GM18907 (cell line): ENCODE data around the gene BOLA3.
"Not testable (repeated sequence)": the region's sequence is repeated elsewhere in the genome, so short reads cannot be mapped to it uniquely, and the experiment has no call there.

Experiments
- ATAC-seq: cut with Tn5 transposase; IDR thresholded peaks from one replicate; pipeline ENCODE4 v1.9.1; 2021; ENCODE audit warnings: mild to moderate bottlenecking, moderate library complexity; ENCODE audit not compliant: unreplicated experiment

Gene BOLA3

DNA sequence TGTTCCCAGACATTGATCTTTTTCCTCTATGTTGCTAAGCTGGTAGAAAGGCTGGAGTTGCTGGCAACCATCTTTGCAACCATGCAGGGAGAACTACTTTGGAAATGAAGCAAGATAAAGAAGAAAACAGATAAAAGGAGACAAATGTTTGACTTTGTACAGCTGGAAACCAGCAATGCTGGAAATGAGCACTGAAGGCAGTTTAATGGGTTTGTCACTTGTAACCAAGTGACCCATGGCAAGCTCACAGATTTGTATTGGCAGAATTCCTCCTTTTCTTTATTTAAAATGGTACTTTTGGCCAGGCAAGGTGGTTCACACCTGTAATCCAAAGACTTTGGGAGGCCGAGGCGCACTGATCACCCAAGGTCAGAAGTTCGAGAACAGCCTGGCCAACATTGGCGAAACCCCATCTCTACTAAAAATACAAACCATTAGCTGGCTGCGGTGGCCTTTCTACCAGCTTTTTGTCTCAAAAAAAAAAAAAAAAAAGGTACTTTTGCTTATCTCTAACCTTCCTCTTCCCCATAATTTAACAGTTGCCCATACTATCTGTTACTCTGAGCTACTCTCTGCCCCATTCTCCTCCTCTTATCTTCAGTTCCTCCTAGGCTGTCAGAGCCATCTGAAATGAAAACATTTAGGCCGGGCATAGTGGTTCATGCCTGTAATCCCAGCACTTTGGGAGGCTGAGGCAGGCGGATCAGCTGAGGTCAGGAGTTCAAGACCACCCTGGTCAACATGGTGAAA lies 2.0 kb upstream of the BOLA3 start:
- ATAC-seq = no peak

DNA sequence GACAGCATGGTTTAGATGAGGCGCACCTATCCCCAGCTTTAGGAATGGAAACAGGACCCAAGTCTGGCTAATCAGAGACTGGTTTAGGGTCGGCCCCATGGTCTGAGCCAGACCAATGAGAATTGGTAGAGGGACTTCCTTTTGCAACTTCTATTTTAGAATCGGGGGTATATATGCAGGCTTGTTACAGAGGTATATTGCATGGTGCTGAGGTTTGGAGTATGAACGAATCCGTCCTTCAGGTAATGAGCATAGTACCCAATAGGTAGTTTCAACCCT lies 1.5 kb upstream of the BOLA3 start:
- no peak for ATAC-seq

DNA sequence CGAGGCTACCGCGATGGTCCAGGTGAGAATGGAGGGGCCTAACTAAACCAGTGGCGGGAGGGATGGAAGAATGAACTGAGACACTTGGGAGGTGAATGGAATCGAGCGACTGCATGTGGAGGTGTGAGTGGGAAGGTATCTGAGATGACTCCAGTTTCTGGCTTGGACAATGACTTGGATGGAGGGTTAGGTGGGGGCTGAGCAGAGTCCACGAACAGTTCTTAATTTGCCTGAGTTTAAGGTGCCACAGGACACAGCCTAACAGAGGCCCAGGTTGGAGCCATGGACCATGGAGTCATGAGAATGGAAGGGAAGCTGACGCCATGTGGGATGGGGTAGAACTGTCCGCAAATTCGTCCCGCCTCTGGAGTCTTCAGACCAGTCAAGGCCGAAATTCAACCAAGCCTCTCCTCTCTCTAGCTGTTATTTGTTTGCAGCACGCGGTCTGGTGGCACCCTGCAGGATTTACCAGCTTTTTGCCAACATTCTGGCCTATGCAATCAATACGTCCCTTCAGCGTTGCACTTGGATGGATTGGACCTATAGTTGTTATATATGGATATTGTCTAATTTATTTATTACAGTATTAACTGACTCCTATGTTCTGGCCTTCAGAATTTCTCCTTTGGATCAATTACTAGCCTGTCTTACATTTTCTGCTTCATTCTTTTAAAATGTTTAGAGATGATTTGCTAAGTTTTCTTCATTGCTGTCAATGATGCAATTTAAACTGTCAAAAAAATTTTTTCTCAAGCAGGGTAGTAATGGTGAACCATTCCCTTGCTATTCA lies 940 bp upstream of the BOLA3 start:
- ATAC-seq = no peak

DNA sequence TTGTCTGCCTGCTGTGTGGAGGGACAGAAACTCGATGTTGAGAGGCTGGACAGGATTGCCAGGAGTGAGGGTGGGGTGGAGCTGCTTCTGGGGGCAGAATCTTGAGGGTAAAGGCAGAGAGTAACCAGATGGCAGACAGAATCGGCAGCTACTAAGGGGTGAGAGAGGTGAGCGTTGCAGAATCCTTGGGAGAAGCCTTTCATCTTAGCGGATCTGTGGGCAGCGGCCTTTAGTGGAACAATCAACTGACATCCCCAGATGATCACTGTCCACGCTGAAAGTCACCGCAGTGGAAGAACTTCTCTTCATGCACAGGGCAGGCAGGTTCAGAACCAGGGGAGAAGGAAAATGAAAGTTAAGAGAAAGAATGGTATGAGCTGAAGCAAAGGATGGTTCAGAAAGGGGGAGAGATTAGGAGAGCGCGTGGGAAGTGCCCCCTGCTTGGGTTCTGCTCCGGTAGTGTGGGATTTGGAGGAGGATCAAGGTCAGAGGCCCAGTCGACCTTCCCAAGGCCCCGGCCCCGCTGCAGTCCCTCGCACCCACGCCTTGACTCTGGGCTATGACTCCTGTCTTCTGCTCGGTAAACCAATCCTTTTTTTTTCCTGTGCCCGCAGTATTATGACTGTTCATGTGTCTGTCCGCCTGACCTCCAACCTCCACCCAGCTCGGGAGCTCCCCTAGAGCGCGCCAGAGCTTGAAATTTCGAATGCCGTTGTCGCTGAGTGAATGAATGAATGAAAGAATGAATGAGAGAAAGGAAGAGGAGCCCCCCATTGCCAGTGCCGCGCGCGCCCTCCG lies 584 bp downstream of the BOLA3 start:
- ATAC-seq = peak; percentile 39

DNA sequence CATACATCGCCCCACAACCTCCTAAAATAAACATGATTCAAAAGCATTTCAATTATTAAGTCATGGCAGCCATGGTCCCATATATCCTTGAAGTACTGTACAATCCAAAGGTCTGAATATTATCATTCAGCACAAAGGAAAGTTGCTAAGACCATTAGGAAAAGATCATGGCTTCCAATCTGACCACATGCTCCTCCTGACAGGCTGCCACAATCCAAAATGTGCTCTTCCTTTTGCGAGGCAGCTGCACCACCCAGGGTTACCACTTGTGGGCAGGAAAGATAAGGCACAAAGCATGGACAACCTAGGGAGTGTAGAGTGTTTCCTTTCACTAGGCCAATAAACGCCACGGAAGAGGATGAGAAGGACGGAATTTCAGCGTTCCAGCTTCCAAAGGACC lies 5.4 kb downstream of the BOLA3 start:
- ATAC-seq = no peak

DNA sequence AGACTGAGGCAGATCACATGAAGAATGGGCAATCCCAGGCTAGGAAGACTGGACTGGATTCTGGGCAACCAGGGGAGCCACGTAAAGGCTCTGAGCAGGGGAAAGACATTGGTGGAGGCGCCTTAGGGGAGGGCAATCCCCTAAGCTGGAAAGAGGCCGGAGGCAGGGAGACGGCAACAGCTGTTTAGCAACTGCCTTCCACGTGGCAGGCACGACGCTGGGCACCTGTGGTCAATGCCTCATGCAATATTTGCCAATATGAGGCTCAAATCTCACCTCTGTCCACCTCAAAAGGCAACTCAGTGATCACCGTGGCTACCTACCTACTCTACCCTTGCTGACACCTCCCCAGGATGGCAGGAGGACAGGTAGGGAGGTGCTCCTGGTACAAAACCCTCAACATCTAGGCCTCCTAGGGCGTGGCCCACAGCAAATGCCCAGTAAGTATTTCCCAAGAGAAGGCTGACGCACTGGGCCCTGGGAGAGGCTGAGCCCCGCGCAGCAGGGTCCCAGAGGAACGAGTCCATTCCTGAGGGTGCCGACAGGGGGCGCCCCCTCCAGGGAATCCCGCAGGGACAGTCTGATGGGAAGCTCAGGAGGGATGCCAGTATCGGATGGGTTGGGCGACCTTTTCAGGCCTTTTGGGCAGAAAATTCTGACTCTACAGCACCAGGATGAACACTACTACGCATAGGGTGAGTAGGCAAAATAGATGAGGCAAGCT lies 8.9 kb downstream of the BOLA3 start:
- ATAC-seq = no peak

DNA sequence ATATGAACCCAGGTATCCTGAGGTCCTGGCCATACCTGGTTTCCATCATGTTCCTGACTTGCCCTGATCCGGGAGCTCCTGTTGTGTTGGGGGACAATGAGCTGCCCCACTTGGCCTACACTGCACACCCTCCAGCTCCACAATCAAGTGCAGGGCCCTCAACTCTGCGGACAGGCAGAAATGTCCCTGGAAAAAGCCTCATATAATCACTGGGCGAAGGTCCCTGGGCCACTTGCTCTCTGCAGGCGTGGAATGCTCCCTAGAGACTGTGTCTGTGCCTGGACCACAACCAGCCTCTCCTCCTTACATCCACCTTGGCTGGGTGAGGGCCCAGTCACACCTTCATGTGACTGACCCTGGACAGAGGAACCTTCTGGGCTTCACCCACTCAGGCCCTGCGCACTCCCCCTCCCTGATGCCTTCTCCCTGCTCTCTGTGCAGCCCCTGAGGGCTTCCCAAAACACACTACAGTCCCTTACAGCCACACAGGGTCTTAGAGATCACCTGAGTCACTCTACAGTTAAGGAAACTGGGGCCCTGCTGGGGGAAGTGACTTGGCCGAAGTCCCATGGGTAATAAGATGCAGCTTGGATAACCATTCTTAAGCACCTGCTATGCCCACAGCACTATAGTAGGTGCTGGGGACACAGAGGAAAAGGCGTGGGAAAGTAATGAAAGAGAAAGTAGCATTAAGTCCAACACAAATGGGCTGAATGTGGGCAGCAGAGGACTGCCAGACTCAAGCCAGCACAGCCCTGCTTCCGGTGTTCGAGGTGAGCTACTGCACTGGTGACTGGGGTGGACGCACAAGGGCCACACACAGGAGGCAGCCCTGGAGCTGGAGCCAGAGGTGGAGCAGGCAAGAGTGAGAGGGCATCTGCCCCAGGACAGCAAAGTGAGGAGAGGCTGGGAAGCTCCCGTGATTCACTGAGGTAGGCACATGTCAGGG lies 9.8 kb downstream of the BOLA3 start:
- ATAC-seq = no peak

DNA sequence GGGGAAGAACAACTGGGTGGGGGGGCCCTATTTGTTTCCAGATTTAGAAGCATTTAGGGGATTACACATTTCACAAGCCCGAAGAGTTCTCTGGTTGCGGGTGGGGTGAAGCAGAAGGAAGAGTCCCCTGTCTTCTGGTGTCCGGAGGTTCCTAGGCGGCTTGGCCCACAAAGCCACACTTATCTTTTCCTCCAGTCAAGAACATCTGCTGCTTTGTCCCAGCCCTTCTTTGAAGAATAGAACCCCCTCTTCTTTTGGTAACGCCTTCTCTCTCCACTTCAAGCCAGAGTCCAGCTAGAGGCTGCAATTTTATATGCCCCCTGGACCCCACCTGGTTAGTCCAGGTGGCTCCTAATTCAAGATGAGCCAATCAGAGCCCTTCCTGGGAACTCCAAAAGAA lies 15.8 kb downstream of the BOLA3 start:
- ATAC-seq = no peak

DNA sequence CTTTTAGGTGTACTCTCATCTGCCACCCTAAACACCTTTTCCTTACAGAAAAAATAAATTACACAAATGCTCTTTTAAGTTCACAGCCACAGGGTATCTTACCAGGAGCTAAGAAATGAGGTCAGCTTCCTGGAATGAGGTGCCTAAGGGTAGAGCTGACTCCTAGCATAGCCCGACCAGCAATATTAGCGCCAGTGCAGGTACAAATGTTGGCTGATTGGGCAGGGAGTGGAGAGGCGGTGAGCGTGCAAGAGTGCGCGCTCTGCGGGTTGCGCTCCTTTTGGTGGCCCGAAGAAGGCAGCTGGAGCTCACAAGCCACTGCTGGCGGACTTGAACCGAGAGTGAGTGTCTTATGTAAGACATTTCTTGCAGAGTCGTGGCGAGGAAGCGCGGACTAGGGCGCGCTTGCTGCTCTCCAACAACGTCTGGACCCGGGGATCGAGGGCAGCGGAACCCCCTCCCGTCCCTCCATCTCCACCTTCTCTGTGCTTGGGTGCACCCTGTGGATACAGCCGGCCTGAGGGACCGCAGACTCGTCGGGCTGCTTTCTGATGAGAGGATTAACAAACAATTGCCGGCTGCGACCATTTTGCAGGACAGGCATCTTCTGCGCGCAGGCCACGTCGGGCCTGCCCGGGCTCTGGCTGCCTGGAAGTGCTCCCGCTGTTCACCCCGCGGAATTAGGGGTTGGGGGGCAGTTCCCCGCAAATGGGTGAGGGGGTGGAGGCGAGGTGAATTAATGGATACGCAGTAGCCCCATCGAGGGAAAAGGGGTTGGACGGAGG lies 17.3 kb downstream of the BOLA3 start:
- no peak for ATAC-seq

DNA sequence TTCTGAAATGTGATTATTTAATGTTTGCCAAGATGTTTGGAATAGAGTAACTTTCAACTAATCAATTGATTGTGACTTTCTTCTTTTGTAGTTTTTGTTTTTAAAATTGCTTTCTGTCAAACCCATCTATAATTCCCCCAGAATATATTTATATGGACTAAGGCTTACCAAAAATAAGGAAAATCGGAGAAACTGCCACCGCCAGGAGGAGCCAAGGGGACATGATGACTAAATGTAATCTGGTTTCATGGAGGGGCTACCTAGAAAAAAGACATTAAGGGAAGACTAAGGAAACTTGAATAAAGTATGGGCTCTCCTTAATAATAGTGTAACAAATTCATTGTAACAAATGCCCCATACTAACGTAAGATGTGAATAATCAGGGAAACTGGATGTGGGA lies 19.5 kb downstream of the BOLA3 start:
- ATAC-seq = no peak

DNA sequence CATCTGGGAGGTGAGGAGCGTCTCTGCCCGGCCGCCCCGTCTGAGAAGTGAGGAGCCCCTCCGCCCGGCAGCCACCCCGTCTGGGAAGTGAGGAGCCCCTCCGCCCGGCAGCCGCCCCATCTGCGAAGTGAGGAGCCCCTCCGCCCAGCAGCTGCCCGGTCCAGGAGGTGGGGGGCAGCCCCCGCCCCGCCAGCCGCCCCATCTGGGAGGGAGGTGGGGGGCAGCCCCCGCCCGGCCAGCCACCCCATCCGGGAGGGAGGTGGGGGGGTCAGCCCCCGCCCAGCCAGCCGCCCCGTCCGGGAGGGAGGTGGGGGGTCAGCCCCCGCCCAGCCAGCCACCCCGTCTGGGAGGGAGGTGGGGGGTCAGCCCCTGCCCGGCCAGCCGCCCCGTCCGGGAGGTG lies 23.8 kb downstream of the BOLA3 start:
- not testable (repeated sequence) for ATAC-seq

DNA sequence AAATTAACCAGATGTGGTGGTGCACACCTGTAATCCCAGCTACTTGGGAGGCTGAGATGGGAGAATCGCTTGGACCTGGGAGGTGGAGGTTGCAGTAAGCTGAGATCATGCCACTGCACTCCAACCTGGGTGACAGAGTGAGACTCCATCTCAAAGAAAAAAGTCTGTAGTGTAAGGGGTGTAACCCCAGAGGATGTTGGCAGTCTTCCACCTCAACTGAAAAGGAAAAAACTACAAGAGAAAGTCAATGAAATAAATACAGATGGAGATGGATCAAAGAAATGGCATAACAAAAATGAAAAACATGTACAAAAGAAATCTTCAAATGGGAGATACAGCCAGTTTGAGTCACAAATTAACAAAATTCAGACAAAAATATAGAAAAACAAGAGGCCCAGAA lies 25.9 kb downstream of the BOLA3 start:
- not testable (repeated sequence) for ATAC-seq

DNA sequence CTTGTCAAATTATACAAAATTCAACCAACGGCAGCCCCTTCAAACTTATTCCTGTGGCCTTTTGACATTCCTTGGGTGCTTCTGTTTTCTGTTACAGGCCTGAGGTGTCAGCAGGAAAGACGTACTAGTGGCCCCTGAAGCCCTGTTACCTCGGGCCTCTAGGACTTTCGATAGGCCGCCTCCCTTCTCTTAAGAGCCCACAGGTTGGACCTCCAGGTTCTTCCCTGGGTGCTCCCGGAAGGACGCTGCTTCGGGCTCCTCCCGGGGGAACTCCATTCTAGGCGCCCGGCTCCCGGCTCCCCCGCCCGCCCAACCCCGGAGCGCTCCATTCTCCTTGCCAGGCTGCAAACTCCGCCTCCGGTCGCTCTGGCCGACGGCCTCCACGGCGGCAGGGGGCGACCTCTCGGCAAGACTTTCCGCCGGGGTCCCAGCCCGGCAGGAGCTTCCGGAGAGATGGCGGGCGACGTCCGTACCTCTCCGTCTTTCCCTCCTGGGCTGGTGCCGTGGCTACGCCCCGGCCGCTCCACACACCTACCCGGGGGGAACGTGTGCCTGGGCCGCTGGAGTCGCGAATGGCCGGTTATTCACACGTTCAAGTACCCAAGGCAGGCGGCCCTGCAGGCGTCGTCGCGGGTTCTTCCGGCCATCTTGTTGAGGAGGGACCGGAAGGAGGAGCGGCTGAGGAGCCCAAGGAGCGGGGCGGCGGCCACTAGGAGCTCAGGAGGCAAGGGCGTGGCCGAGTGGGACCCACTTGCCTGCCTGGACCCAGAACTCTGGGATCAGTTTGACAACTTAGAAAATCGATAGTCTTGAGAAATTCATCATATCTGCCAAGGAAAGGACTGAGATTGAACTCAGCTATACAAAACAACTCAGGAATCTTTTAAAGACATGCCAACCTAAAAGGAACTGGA lies 27.5 kb downstream of the BOLA3 start:
- peak; percentile 96 for ATAC-seq

DNA sequence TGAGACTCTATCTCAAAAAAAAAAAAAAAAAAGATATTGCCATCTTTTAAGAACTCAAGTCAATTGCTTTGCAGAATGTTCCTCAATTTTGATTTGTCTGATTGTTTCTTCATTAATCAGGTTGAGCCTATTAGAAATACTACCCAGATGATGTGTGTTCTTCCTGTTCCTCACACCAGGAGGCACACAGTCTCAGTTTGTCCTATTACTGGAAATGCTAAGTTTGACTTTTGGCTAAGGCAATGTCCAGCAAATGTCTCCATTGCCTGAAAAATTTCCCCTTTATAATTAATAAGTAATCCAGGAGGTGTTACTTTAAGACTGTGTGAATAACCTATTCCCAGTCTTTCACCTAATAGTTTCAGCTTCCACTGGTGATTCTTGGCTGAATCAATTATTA lies 28.4 kb downstream of the BOLA3 start:
- ATAC-seq = no peak

DNA sequence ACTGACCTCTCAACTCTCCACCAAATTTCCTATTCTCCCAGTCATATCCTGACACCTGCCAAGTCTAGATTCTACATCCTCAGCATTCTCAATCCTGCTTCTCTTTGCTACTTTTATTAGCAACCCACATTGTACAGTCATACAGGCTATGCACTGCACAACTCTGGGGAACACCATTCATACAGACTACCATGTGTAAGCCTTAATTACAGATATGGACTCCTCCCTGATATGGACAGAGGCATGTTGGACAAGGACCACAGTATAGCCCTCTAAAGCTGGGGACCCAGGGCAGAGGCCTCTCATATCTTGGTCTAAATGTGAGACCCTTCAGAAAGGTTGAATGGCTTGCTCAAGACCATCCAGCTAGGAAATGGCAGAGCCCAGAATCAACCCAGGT lies 36.3 kb downstream of the BOLA3 start:
- ATAC-seq = no peak

DNA sequence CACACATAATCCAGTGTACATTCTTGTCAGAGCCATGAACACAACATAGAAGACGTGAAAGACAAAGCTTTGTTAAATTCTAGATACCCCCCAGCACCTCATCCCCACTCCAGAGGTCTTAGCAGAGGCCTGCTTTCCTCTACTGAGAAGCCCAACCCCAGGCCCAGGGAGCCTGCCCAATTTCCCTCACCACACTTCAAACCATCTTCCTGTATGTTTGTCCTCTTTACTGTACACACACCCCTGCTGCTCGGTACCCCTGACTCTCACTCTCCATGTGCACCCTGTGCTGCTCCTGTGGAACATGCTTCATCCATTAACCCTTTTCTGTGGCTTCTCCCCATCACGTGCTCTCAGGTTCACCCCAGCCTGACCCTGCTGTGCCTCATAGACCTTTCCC lies 37.2 kb downstream of the BOLA3 start:
- no peak for ATAC-seq

DNA sequence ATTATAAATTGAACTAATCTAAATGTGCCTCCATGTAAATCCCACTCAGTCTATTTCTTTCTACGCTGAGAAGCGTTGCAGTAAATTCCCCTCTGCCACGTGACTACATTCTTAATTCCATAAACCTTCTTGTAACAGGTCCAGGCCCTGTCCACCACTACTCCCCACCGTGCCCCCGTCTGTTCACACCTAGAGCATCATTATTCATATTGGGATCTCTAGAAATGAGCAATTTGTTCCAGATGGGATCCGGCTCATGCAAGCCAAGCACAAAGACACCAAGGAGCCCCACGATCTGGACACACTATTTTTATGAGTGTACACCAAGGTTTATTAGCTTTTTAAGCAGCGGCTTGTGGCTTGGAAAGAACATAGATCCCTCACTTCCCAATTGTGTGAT lies 38.2 kb downstream of the BOLA3 start:
- ATAC-seq = no peak

DNA sequence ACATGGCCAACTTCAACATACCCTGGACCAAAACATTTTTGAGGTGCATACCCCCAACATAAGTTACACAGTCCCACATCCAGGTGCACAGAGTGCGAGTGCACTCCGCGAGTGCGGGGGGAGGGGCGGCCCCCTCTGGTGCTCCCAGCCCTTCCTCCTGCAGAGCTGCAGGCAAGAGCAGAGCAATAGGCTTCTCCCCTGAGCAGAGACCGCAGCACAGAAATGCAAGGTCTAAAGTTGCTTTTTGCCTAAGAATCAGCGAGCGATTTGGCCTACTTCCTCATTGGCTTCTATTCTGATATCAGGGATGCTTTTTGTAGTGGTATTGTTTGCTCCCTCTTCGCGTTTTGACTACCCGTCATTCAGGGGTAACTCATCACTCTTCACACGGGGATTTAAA lies 40.6 kb downstream of the BOLA3 start:
- ATAC-seq = no peak
